SH-SY5Y (cell line): ENCODE data around the gene CES5A.

ENCODE experiments used
- GATA2 ChIP-seq: IDR thresholded peaks from 2 replicates; pipeline ENCODE4 v1.6.1; 2011; ENCODE audit warnings: mild to moderate bottlenecking, low read depth, low read length
- GATA3 ChIP-seq: IDR thresholded peaks from 2 replicates; pipeline ENCODE4 v1.6.1; 2011; ENCODE audit warnings: low read depth, mild to moderate bottlenecking, low read length, moderate library complexity

- TF ChIP-seq GATA3 (no peak), GATA2 (no peak)
Observed at GRCh38 chr16:55861288-55861687, 13.9 kb downstream of the CES5A start.
